Fibroblast of pulmonary artery (primary cell): ENCODE data around the gene DNAJC21.
"Not testable (repeated sequence)": the region's sequence is repeated elsewhere in the genome, so short reads cannot be mapped to it uniquely, and the experiment has no call there.

Experiments used
- DNase-seq: peaks from one replicate; pipeline ENCODE4 v3.0.0-alpha.2; 2010; ENCODE audit warnings: low read depth
- H3K4me3 ChIP-seq: replicated peaks from 2 replicates; pipeline ENCODE4 v1.5.1; 2011; ENCODE audit warnings: low read depth, mild to moderate bottlenecking, control low read depth, low read length, moderate library complexity
- CTCF ChIP-seq: IDR thresholded peaks from 2 replicates; pipeline ENCODE4 v1.5.1; 2011; ENCODE audit warnings: mild to moderate bottlenecking, control low read depth, low read length, inconsistent platforms; ENCODE audit errors: missing control alignments

DNAJC21 gene

GRCh38 chr5:34957321-34957720 lies 28.0 kb downstream of the DNAJC21 start:
- H3K4me3 ChIP-seq: no peak overlapping the region
- DNase-seq: peak; percentile 16
- no peak for TF ChIP-seq CTCF

GRCh38 chr5:34957857-34958690 lies 28.7 kb downstream of the DNAJC21 start:
- H3K4me3 ChIP-seq: no peak overlapping the region

GRCh38 chr5:34959323-34959722 lies 30.0 kb downstream of the DNAJC21 start:
- TF ChIP-seq CTCF: no peak
- peak; percentile 41 for DNase-seq
- H3K4me3 ChIP-seq: no peak overlapping the region

More at GRCh38 chr5:34957857-34958690, 28.7 kb downstream of the DNAJC21 start:
- peak; percentile 52 for DNase-seq
- peak; percentile 78 for TF ChIP-seq CTCF

GRCh38 chr5:34967540-34967939 lies 38.2 kb downstream of the DNAJC21 start:
- no peak for TF ChIP-seq CTCF
- no peak overlapping the region for H3K4me3 ChIP-seq
- no peak for DNase-seq

- TF ChIP-seq CTCF: no peak
- no peak for DNase-seq
- no peak overlapping the region for H3K4me3 ChIP-seq
Measured at GRCh38 chr5:34968258-34968657, 38.9 kb downstream of the DNAJC21 start.

- no peak for DNase-seq
- no peak for TF ChIP-seq CTCF
- H3K4me3 ChIP-seq: no peak overlapping the region
Measured at GRCh38 chr5:34970552-34970951, 41.2 kb downstream of the DNAJC21 start.

GRCh38 chr5:34971655-34972054 lies 42.3 kb downstream of the DNAJC21 start:
- DNase-seq, H3K4me3 ChIP-seq: not testable (repeated sequence)
